ENCODE data around the gene ZNF616.

GRCh38 chr19:52070496-52070895, 69.2 kb downstream of the ZNF616 start:
- TF ChIP-seq PKNOX1 (IDR thresholded peaks at IDR 0.05) (no peak), FOXA1 (IDR thresholded peaks at IDR 0.05) (no peak), CTBP1 (IDR thresholded peaks at IDR 0.05; ENCODE audit: borderline replicate concordance) (no peak), HDGF (IDR thresholded peaks at IDR 0.05; ENCODE audit: borderline replicate concordance) (no peak), SP1 (IDR thresholded peaks at IDR 0.05) (no peak), ELF4 (IDR thresholded peaks at IDR 0.05) (no peak), L3MBTL2 (conservative IDR thresholded peaks at IDR 0.05) (no peak), SUZ12 (IDR thresholded peaks at IDR 0.05) (no peak)

All from HEK293T (cell line).